PC-9 (cell line): ENCODE results near the gene MACROH2A1. TPM values are rescaled to one million over a fixed set of nuclear protein-coding genes. Genes with fewer than 3 reads are reported as not detected.

ENCODE experiments used
- BruUV-seq: library from RNA; stranded (reverse); fragments of 400-500 nt; replicated peaks from 2 replicates; lab custom pipeline; 2021; lab: Mats Ljungman, UMichigan
- CTCF ChIA-PET: fragments of 300-600 bp; sonication (Branson Sonifier 250); formaldehyde crosslinking; loops from one replicate; lab custom pipeline; 2022; ENCODE audit warnings: antibody characterized with exemption; lab: Charles Lee
- POLR2A ChIA-PET: fragments of 300-600 bp; sonication (Branson Sonifier 250); formaldehyde crosslinking; loops from one replicate; lab custom pipeline; 2022; ENCODE audit warnings: antibody characterized with exemption; ENCODE audit not compliant: unreplicated experiment; lab: Charles Lee
- DNase-seq, 2 experiments: peaks; one replicate each; pipeline versions ENCODE4 v3.0.0 to v3.0.0-alpha.2; 2015 to 2022; ENCODE audit warnings: mixed read lengths in 1 of 2
- H2AFZ ChIP-seq: fragments of 200-600 bp; sonication (generic); 2 replicates; pipeline ENCODE4 v1.8.1; 2017; ENCODE audit warnings: antibody characterized with exemption
- H3F3A ChIP-seq: fragments of 200-600 bp; sonication (generic); 2 replicates; pipeline ENCODE4 v1.8.1; 2017; ENCODE audit warnings: antibody characterized with exemption, mild to moderate bottlenecking, low read depth; ENCODE audit not compliant: insufficient read depth
- H3K27ac ChIP-seq: fragments of 200-600 bp; sonication (generic); 2 replicates; pipeline ENCODE4 v1.6.1; 2016; ENCODE audit warnings: mixed run types
- H3K27me3 ChIP-seq: fragments of 200-600 bp; sonication (generic); 2 replicates; pipeline ENCODE4 v1.6.1; 2016; ENCODE audit warnings: low read depth, mixed run types; ENCODE audit not compliant: insufficient read depth
- H3K36me3 ChIP-seq: fragments of 200-600 bp; sonication (generic); 2 replicates; pipeline ENCODE4 v1.6.1; 2016; ENCODE audit warnings: low read depth, mixed run types
- H3K4me1 ChIP-seq: fragments of 200-600 bp; sonication (generic); replicated peaks from 2 replicates; pipeline ENCODE4 v1.6.1; 2016; ENCODE audit warnings: mixed run types; ENCODE audit not compliant: insufficient read depth
- H3K4me2 ChIP-seq: fragments of 200-600 bp; sonication (generic); 2 replicates; pipeline ENCODE4 v1.6.1; 2017; ENCODE audit warnings: mixed run types
- H3K4me3 ChIP-seq: fragments of 200-600 bp; sonication (generic); 2 replicates; pipeline ENCODE4 v1.6.1; 2016; ENCODE audit warnings: mixed run types
- H3K79me2 ChIP-seq: fragments of 200-600 bp; sonication (generic); 2 replicates; pipeline ENCODE4 v1.6.1; 2017; ENCODE audit warnings: low read depth, mixed run types
- H3K9me2 ChIP-seq: fragments of 200-600 bp; sonication (generic); 2 replicates; pipeline ENCODE4 v1.8.1; 2017; ENCODE audit warnings: mild to moderate bottlenecking; ENCODE audit not compliant: insufficient read depth
- H3K9me3 ChIP-seq: fragments of 200-600 bp; sonication (generic); 2 replicates; pipeline ENCODE4 v1.8.1; 2016; ENCODE audit warnings: low read depth; ENCODE audit not compliant: insufficient read depth
- H4K20me1 ChIP-seq: fragments of 200-600 bp; sonication (generic); 2 replicates; pipeline ENCODE4 v1.8.1; 2017; ENCODE audit not compliant: insufficient read depth
- EZH2 ChIP-seq: fragments of 200-600 bp; sonication (generic); IDR thresholded peaks from 2 replicates; pipeline ENCODE4 v1.8.0; 2017; ENCODE audit warnings: antibody characterized with exemption, low read depth
- intact Hi-C: fragments of 100-400 bp; cut with micrococcal nuclease; formaldehyde crosslinking; loops from one replicate; pipeline ENCODE4 v1.10.0; 2022; ENCODE audit not compliant: unreplicated experiment
- total RNA-seq: library from RNA; stranded (reverse); gene quantifications from 2 replicates; pipeline ENCODE4 v1.2.3, GENCODE V29; 2021
- TF ChIP-seq, protein P1 (sequence below): fragments of 200-600 bp; sonication (generic); conservative IDR thresholded peaks from 2 replicates; pipeline ENCODE4 v1.6.1; 2017; ENCODE audit warnings: mixed run types, antibody characterized with exemption, mild to moderate bottlenecking, moderate library complexity

Gene MACROH2A1
- total RNA-seq, 1 experiment from 2014 or later: 223 TPM

DNA sequence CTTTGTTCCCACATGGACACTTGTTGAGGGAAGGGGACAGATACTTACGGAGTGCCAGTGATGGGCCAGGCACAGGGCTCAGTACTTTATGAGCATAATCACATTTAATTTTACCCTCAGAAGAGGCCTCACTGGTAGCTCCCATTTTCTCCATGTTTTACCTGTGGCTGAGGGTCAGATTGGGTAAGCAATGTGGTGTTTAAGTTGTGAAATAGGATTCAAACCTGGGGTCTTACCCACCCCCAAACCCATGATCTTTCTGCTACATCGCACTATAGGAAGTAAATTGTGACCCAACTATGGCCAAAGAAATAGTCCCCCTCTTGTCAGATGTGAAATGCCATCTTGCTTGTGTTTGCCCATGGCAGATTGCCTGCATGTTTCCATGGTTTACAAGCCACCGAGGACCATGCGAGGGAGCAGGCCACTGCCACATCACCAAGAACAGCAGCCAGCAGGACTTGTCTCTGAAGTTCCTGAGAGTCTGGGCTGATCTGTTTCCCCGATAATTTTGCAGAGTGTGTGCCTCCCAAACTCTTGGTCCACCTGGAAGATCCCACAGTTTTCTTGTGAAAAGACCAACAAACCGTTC, 95.4 kb downstream of the MACROH2A1 start:
- no peaks in the 10 kb centered on the region for H3K9me2 ChIP-seq
- intact Hi-C loops: loop anchor here (5.0 kb wide), 1 partner anchor 56 kb away; no protein-coding TSS in a partner anchor

DNA sequence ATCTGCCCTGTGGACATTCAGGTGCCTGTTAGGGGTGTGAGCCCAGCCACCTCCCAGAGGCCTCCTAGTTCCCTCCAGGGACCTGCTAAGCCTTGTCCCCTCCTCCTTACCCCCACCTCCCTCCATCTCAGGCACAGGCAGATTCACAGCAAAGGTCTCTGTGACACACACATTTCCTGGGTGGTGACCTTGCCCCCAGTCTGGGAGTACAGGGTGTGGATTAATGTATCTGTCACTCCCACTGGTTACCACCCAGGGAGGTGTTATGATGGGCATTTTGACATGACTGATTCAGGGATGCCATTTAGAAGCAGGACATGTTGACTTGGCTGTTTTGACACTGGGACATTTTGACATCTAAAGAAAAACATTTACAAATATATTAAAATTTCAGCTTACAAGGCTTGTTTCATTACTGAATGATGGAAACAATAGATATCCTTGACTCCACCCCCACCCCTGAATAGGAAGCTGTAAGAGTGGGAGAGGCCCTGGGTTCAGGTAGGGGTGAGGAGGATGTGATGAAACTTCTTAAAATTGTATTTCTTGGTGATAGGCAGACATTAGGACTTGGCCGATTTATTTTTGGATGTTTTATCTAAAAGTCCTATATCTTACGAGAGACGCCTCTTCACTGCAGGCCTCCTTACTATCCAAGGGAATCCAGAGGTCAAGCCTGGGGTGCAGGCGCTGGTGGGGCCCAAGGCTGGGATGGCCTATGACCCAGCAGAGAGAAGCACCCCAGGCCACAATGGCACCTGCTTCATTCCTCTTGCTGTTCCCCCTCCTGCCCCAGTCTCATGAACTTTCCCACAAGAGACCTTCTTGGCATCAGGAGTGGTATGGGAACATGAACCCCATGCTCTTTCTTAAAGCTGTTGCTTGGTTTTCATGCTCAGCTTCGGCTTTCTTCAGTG, 101.9 kb downstream of the MACROH2A1 start:
- Histone ChIP-seq H2AFZ (no peak overlapping the region), H4K20me1 (no peaks in the 10 kb centered on the region), H3K4me2 (no peak overlapping the region), H3K4me3 (no peak overlapping the region), H3K79me2 (no peaks in the 10 kb centered on the region), H3K9me2 (no peaks in the 10 kb centered on the region), H3K4me1 (no peaks in the 10 kb centered on the region), H3K36me3 (no peaks in the 10 kb centered on the region), H3K9me3 (no peaks in the 10 kb centered on the region), H3F3A (no peaks in the 10 kb centered on the region), H3K27me3 (no peaks in the 10 kb centered on the region), H3K27ac (no peak overlapping the region)
- no TSS peak for BruUV-seq
- ChIA-PET POLR2A (no interaction called here), CTCF (no interaction called here)
- TF ChIP-seq, protein P1, sequence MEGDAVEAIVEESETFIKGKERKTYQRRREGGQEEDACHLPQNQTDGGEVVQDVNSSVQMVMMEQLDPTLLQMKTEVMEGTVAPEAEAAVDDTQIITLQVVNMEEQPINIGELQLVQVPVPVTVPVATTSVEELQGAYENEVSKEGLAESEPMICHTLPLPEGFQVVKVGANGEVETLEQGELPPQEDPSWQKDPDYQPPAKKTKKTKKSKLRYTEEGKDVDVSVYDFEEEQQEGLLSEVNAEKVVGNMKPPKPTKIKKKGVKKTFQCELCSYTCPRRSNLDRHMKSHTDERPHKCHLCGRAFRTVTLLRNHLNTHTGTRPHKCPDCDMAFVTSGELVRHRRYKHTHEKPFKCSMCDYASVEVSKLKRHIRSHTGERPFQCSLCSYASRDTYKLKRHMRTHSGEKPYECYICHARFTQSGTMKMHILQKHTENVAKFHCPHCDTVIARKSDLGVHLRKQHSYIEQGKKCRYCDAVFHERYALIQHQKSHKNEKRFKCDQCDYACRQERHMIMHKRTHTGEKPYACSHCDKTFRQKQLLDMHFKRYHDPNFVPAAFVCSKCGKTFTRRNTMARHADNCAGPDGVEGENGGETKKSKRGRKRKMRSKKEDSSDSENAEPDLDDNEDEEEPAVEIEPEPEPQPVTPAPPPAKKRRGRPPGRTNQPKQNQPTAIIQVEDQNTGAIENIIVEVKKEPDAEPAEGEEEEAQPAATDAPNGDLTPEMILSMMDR: no peak
- TF ChIP-seq EZH2: no peak
- intact Hi-C loops: loop anchor here (5.0 kb wide), 1 partner anchor 35 kb away; no protein-coding TSS in a partner anchor
- DNase-seq: no peak

More for the DNA sequence above, 95.4 kb downstream of the MACROH2A1 start:
- POLR2A ChIA-PET: no interaction called here
- H2AFZ ChIP-seq: no peak overlapping the region
- H3K9me3 ChIP-seq: no peaks in the 10 kb centered on the region
- CTCF ChIA-PET: no interaction called here
- no peaks in the 10 kb centered on the region; the same call in 1 of the 2 replicates for H3F3A ChIP-seq
- no TSS peak for BruUV-seq
- no peaks in the 10 kb centered on the region for H3K27me3 ChIP-seq
- H3K27ac ChIP-seq: no peak overlapping the region
- no peaks in the 10 kb centered on the region for H3K79me2 ChIP-seq
- TF ChIP-seq, protein P1: no peak
- no peak for TF ChIP-seq EZH2
- no peak overlapping the region for H3K4me2 ChIP-seq
- H3K36me3 ChIP-seq: no peaks in the 10 kb centered on the region
- no peak overlapping the region for H3K4me3 ChIP-seq
- no peak for DNase-seq
- no peaks in the 10 kb centered on the region for H4K20me1 ChIP-seq
- peaks cover 7% of the 10 kb centered on the region; the same call in 1 of the 2 replicates for H3K4me1 ChIP-seq

DNA sequence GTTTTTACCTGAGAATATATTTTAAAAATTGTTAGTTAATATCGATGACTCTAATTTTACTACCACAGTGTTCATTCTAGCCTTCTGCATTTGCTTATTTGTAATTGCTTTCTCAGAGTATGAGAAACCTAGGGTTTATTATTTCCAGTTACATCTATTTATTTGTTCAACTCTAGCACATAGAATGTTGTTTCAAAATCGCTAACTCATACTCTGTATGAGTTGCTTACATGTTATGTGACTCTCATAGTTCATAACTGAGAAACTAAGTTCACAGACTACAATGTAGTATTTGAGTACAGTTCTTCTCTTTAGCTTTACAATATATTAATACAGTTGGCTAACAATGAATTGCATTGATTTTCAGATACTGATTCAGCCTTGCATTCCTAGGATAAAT, 103.2 kb downstream of the MACROH2A1 start:
- intact Hi-C loops: loop anchor here (5.0 kb wide), 1 partner anchor 34 kb away; no protein-coding TSS in a partner anchor
- Histone ChIP-seq H3K9me2 (no peaks in the 10 kb centered on the region), H3K36me3 (no peaks in the 10 kb centered on the region), H2AFZ (no peak overlapping the region), H3K4me1 (no peaks in the 10 kb centered on the region), H3K79me2 (no peaks in the 10 kb centered on the region), H3F3A (no peaks in the 10 kb centered on the region), H3K27ac (no peak overlapping the region), H3K9me3 (no peaks in the 10 kb centered on the region), H4K20me1 (no peaks in the 10 kb centered on the region), H3K4me2 (no peak overlapping the region), H3K4me3 (no peak overlapping the region), H3K27me3 (no peaks in the 10 kb centered on the region)
- POLR2A ChIA-PET: no interaction called here
- no peak for DNase-seq
- CTCF ChIA-PET: no interaction called here
- TF ChIP-seq, protein P1: no peak
- TF ChIP-seq EZH2: no peak
- BruUV-seq: no TSS peak
